ENCODE data around the gene TNFRSF4. TPM values are rescaled to one million over a fixed set of nuclear protein-coding genes. Genes with fewer than 3 reads are reported as not detected.

Gene TNFRSF4
- total RNA-seq (ENCODE audit: low replicate concordance) = 0.09 TPM in 1 of 2 replicates, not detected in the other

- H3K27me3 ChIP-seq = no peaks in the 10 kb centered on the region
- H3F3A ChIP-seq (ENCODE audit: low read depth) = no peaks in the 10 kb centered on the region
- H3K4me2 ChIP-seq = no peak within 1 kb of the TSS
- H3K4me1 ChIP-seq = no peaks in the 10 kb centered on the region
- peaks cover 2% of the 10 kb centered on the region for H3K36me3 Mint-ChIP-seq
- H2AFZ ChIP-seq (replicated peaks) = no peak within 1 kb of the TSS
- peak within 1 kb of the TSS; percentile 37 for H3K27ac Mint-ChIP-seq
- no peak within 1 kb of the TSS for H3K4me3 ChIP-seq
- H3K9me3 Mint-ChIP-seq = no peaks in the 10 kb centered on the region
- H3K4me3 Mint-ChIP-seq = no peak within 1 kb of the TSS
- TF ChIP-seq CTCF (IDR thresholded peaks at IDR 0.05) (no peak), EZH2 (IDR thresholded peaks at IDR 0.05) (no peak), EZH2phosphoT487 (IDR thresholded peaks at IDR 0.05) (no peak)
- no peaks in the 10 kb centered on the region for H3K36me3 ChIP-seq
- H4K20me1 ChIP-seq (ENCODE audit: low read depth) = no peaks in the 10 kb centered on the region
- no peaks in the 10 kb centered on the region for H3K4me1 Mint-ChIP-seq
- H3K27ac ChIP-seq = no peak within 1 kb of the TSS
- no peaks in the 10 kb centered on the region for H3K79me2 ChIP-seq (ENCODE audit: low read depth)
- H3K9me3 ChIP-seq (ENCODE audit: low read depth) = no peaks in the 10 kb centered on the region
- no peak for DNase-seq (ENCODE audit: low spot score)
- H3K27me3 Mint-ChIP-seq (ENCODE audit: insufficient read depth, low read depth) = peaks cover 4% of the 10 kb centered on the region
- H3K9ac ChIP-seq = no peak within 1 kb of the TSS
These were observed at the start of gene TNFRSF4 for GRCh38 chr1:1213345-1214265. TSS of gene TNFRSF4 (minus strand) at chr1:1214153. CDS start at chr1:1214127, 26 bp downstream.

- TF ChIP-seq CTCF (IDR thresholded peaks at IDR 0.05) = no peak
- H3K4me2 ChIP-seq = no peak overlapping the region
- no peak overlapping the region for H3K27ac ChIP-seq
- H3K36me3 ChIP-seq = no peaks in the 10 kb centered on the region
- H3K9me3 ChIP-seq (ENCODE audit: low read depth) = no peaks in the 10 kb centered on the region
- DNase-seq (ENCODE audit: low spot score) = no peak
- H3K79me2 ChIP-seq (ENCODE audit: low read depth) = peaks cover 6% of the 10 kb centered on the region
- H3K27me3 ChIP-seq = no peaks in the 10 kb centered on the region
- no peak overlapping the region for H3K4me3 ChIP-seq
- Mint-ChIP-seq H3K4me3 (no peak overlapping the region), H3K4me1 (peaks cover 3% of the 10 kb centered on the region), H3K27ac (no peak overlapping the region), H3K36me3 (peaks cover 32% of the 10 kb centered on the region), H3K9me3 (no peaks in the 10 kb centered on the region), H3K27me3 (ENCODE audit: insufficient read depth, low read depth) (peaks cover 3% of the 10 kb centered on the region)
- H3K9ac ChIP-seq = no peak overlapping the region
- H3F3A ChIP-seq (ENCODE audit: low read depth) = no peaks in the 10 kb centered on the region
- no peaks in the 10 kb centered on the region for H3K4me1 ChIP-seq
- no peak overlapping the region for H2AFZ ChIP-seq (replicated peaks)
- H4K20me1 ChIP-seq (ENCODE audit: low read depth) = peaks cover 82% of the 10 kb centered on the region
These were observed 48.8 kb upstream of the TNFRSF4 start for GRCh38 chr1:1262758-1263157.

- Histone ChIP-seq H3K36me3 (no peaks in the 10 kb centered on the region), H4K20me1 (ENCODE audit: low read depth) (peaks cover 79% of the 10 kb centered on the region), H3F3A (ENCODE audit: low read depth) (no peaks in the 10 kb centered on the region), H3K27ac (no peak overlapping the region), H3K9me3 (ENCODE audit: low read depth) (no peaks in the 10 kb centered on the region), H3K4me1 (no peaks in the 10 kb centered on the region), H3K27me3 (no peaks in the 10 kb centered on the region), H3K79me2 (ENCODE audit: low read depth) (no peaks in the 10 kb centered on the region), H3K4me3 (no peak overlapping the region), H2AFZ (replicated peaks) (no peak overlapping the region), H3K4me2 (no peak overlapping the region), H3K9ac (no peak overlapping the region)
- H3K27ac Mint-ChIP-seq = no peak overlapping the region
- peaks cover 3% of the 10 kb centered on the region for H3K4me1 Mint-ChIP-seq
- no peak overlapping the region for H3K4me3 Mint-ChIP-seq
- TF ChIP-seq EZH2 (IDR thresholded peaks at IDR 0.05) (no peak), CTCF (IDR thresholded peaks at IDR 0.05) (no peak), EZH2phosphoT487 (IDR thresholded peaks at IDR 0.05) (no peak)
- peaks cover 3% of the 10 kb centered on the region for H3K27me3 Mint-ChIP-seq (ENCODE audit: insufficient read depth, low read depth)
- H3K36me3 Mint-ChIP-seq = peaks cover 31% of the 10 kb centered on the region
- H3K9me3 Mint-ChIP-seq = no peaks in the 10 kb centered on the region
- DNase-seq (ENCODE audit: low spot score) = no peak
These were observed 48.1 kb upstream of the TNFRSF4 start for GRCh38 chr1:1262071-1262470.
